Lower leg skin (tissue), 3 donors: Measurements from ENCODE around the gene KCNMA1.

ENCODE experiments used
- CTCF ChIP-seq, 3 donors: fragments of 450-650 bp; IDR thresholded peaks; one replicate each; pipeline ENCODE4 v1.5.1; 2016; ENCODE audit warnings: antibody characterized with exemption in 3 of 3, mild to moderate bottlenecking in 3 of 3, moderate library complexity in 2 of 3
- POLR2A ChIP-seq, 2 donors: fragments of 450-650 bp; IDR thresholded peaks; one replicate each; pipeline ENCODE4 v1.6.1; 2016 to 2017; ENCODE audit warnings: antibody characterized with exemption in 2 of 2, mild to moderate bottlenecking in 1 of 2, moderate library complexity in 1 of 2

- TF ChIP-seq POLR2A (IDR thresholded peaks at IDR 0.05) (no peak), CTCF (IDR thresholded peaks at IDR 0.05) (no peak)
Measured at GRCh38 chr10:76928565-76928964, 709.0 kb downstream of the KCNMA1 start.
